Left lung (tissue), 10 donors: ENCODE results near the gene MGAT4B. TPM values are rescaled to one million over a fixed set of nuclear protein-coding genes. Genes with fewer than 3 reads are reported as not detected.

Experiments used
- ATAC-seq: fragments of 200-7000 bp; cut with Tn5 transposase; one replicate; pipeline ENCODE4 v1.9.1; 2020; ENCODE audit warnings: moderate library complexity
- DNase-seq, 4 donors: peaks; one replicate each; pipeline ENCODE4 v3.0.0-alpha.2; 2013 to 2020
- H3K27ac ChIP-seq, 2 donors: fragments of 200-600 bp; sonication (generic) in 1 of 2; one replicate each; pipeline versions ENCODE4 v1.5.0 to v1.8.0; 2020 to 2021
- H3K27me3 ChIP-seq, 2 donors: fragments of 200-600 bp; sonication (generic) in 1 of 2; one replicate each; pipeline versions ENCODE4 v1.5.0 to v1.8.0; 2020 to 2021
- H3K36me3 ChIP-seq, 2 donors: fragments of 200-600 bp; sonication (generic) in 1 of 2; one replicate each; pipeline versions ENCODE4 v1.5.0 to v1.8.0; 2020 to 2021
- H3K4me1 ChIP-seq, 2 donors: fragments of 200-600 bp; one replicate each; pipeline ENCODE4 v1.8.0; 2021
- H3K4me3 ChIP-seq, 2 donors: fragments of 200-600 bp; sonication (generic) in 1 of 2; one replicate each; pipeline versions ENCODE4 v1.5.0 to v1.8.0; 2020 to 2021; ENCODE audit warnings: mild to moderate bottlenecking in 1 of 2
- H3K9me3 ChIP-seq, 2 donors: fragments of 200-600 bp; sonication (generic) in 1 of 2; one replicate each; pipeline versions ENCODE4 v1.5.0 to v1.8.0; 2020 to 2021
- intact Hi-C, 2 donors: fragments of 100-400 bp; cut with DNase I; formaldehyde crosslinking; loops; one replicate each; pipeline versions ENCODE4 v1.11.2 to v1.14.2; 2022
- polyA plus RNA-seq, 6 donors: library from polyadenylated mRNA; unstranded; fragments of 120-200 nt; gene quantifications; one replicate each; pipeline ENCODE4 v1.2.1, GENCODE V29; 2013; ENCODE audit not compliant: insufficient read length in 6 of 6
- total RNA-seq, 2 donors: library from RNA; stranded (reverse); fragmentation: NEBNext Ultra II Directional; extraction: Animal tissue kit (Norgen Biotek cat#: 25700); gene quantifications; one replicate each; pipeline ENCODE4 v1.2.1, GENCODE V29; 2021
- TF ChIP-seq, protein P1 (sequence below), 2 donors: fragments of 200-600 bp; sonication (generic) in 1 of 2; IDR thresholded peaks; one replicate each; pipeline versions ENCODE4 v1.5.0 to v1.8.0; 2021; ENCODE audit warnings: antibody characterized with exemption in 2 of 2
- donor health status: DM: no; HTN: yes; CAD: no.
- donor health status: DM: no; HTN: no; CAD: no.

Gene MGAT4B
- total and polyA plus RNA-seq, 8 donors, result 90.5 to 191 (median 108) TPM

DNA sequence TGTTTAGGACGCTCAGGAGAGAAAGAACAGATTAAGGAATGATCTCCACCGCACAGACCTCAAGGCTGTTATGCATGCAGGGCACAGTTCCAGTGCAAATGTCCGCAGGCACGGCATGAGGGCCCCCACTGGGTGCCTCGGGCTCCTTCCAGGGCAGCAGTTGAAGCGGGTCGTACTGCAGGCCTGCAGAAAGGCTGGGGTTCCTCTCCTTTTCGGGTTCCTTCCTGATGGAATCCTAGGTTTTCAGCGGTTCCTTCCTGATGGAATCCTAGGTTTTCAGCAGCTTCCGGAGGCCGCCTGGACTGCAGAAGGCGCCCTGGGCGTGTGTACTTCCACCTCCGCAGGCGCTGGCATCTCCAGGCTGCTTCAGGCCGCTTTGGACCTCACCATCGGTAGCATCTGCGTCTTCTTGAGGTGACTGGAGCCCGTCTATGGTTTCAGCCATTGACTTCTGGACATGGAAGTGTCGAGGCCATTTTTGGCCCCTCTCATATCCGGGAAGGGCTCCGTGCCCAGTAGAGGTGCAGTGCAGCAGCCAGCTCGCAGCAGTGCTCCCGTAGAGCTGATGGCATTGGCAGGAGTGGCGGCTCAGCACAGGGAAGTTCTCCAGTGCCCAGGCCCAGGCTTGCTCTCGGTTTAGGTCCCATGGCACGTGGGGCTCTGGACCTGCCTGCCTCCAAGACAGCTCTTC lies 5.6 kb upstream of the MGAT4B start:
- H3K4me1 ChIP-seq, result peaks cover 0 to 25% of the 10 kb centered on the region in 2 donors
- peaks cover 0 to 29% of the 10 kb centered on the region in 2 donors for H3K36me3 ChIP-seq
- TF ChIP-seq, protein P1, sequence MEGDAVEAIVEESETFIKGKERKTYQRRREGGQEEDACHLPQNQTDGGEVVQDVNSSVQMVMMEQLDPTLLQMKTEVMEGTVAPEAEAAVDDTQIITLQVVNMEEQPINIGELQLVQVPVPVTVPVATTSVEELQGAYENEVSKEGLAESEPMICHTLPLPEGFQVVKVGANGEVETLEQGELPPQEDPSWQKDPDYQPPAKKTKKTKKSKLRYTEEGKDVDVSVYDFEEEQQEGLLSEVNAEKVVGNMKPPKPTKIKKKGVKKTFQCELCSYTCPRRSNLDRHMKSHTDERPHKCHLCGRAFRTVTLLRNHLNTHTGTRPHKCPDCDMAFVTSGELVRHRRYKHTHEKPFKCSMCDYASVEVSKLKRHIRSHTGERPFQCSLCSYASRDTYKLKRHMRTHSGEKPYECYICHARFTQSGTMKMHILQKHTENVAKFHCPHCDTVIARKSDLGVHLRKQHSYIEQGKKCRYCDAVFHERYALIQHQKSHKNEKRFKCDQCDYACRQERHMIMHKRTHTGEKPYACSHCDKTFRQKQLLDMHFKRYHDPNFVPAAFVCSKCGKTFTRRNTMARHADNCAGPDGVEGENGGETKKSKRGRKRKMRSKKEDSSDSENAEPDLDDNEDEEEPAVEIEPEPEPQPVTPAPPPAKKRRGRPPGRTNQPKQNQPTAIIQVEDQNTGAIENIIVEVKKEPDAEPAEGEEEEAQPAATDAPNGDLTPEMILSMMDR (IDR thresholded peaks at IDR 0.05), result no peak
- intact Hi-C loops, result no loop called here
- H3K27ac ChIP-seq, result no peak overlapping the region
- no peak overlapping the region for H3K4me3 ChIP-seq
- H3K9me3 ChIP-seq, result no peaks in the 10 kb centered on the region
- no peaks in the 10 kb centered on the region for H3K27me3 ChIP-seq
- DNase-seq (peak in 1 of 4 donors; percentile 55), ATAC-seq (no peak)

DNA sequence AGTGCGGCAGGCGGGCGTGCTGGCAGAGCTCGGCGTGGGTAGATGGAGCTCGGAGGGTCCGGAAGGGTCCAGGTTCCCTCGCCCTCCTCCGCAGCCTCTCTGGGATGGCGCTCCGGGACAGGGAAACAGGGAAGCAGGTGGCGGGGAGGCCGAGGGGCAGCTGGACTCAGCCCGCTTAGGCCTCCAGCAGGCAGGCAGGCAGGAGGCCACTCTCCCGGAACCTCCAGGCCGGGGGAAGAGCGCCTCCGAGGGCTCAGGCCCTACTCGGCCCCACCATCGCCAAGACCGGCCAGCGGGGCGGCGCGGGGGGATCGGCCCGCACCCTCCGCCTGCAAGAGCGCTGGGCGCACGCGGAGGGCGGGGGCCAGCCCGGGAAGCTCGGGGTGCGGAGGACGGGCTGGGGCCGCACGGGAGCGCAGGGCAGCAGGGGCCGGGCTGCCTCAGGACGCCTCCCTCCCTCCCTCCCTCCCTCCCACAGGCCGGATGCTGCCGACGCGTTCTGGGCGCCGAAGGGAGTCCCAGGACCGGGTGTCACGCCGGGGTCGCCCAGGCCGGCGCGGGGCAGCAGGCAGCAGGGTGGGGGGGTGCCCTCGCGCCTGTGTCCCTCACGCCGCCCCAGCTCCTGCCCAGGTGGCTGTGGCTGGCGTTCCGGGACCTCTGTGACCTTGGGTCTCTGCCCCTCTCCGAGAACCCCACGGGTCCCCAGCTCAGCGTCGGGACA lies 977 bp downstream of the MGAT4B start:
- H3K9me3 ChIP-seq, result no peaks in the 10 kb centered on the region
- ATAC-seq (peak; percentile 45), DNase-seq (peak in 1 of 4 donors; percentile 56)
- peaks cover 9 to 61% of the 10 kb centered on the region in 2 donors for H3K4me1 ChIP-seq
- peak overlapping the region; percentile 84 to 94 for H3K4me3 ChIP-seq
- intact Hi-C loops, result no loop called here
- TF ChIP-seq, protein P1 (IDR thresholded peaks at IDR 0.05), result no peak
- no peaks in the 10 kb centered on the region for H3K27me3 ChIP-seq
- peaks cover 0 to 9% of the 10 kb centered on the region in 2 donors for H3K36me3 ChIP-seq
- H3K27ac ChIP-seq, result peak overlapping the region; percentile 93 to 96

DNA sequence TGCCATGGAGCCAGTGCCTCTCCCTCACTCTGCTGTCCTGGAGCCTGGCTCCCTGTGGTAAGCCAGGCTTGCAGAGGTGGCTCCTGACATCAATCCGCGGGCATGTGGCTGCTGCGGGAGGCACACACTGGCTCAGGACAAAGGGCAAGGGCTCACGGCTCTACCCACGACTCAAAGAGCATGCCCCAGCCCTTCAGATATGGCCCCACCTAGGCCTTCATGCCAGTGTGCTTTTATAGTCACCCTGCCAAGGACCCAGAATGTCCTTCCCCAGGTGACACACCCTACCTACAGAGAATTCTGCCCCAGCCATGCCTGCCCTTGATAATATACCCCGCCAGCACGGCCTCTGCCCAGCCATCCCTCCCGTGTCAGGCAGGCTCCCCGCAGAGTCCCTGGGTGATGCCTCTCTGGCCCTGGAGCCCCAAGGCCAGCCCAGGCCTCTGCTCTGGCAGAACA lies 1.6 kb downstream of the MGAT4B start:
- Histone ChIP-seq H3K27ac (peak overlapping the region; percentile 93 to 96), H3K4me1 (peaks cover 9 to 61% of the 10 kb centered on the region in 2 donors), H3K4me3 (peak overlapping the region; percentile 84 to 94), H3K9me3 (no peaks in the 10 kb centered on the region), H3K36me3 (peaks cover 0 to 14% of the 10 kb centered on the region in 2 donors), H3K27me3 (no peaks in the 10 kb centered on the region)
- intact Hi-C loops, result no loop called here
- TF ChIP-seq, protein P1 (IDR thresholded peaks at IDR 0.05), result no peak
- ATAC-seq (peak; percentile 5), DNase-seq (no peak)

DNA sequence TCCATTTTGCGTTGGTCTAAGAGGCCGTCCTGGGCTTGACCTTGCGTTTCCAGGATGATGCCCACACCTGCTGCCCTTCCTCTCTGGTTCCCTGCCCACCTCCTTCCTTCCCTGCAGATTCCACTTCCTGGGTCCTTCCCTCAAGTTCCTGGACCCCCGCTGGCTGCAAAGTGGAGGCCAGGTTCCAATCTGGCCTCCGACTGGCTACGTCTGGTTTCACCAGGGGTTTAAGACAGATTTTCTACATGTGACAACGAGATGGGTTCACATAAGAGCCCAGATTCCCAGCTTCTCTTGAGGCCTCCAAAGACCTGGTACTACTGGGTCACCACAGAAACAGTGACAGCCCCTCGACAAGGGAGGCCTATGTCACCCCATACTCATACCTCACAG lies 2.1 kb downstream of the MGAT4B start:
- Histone ChIP-seq H3K36me3 (peaks cover 0 to 20% of the 10 kb centered on the region in 2 donors), H3K4me1 (peaks cover 9 to 61% of the 10 kb centered on the region in 2 donors), H3K4me3 (peak overlapping the region in 1 of 2 donors; percentile 84), H3K27me3 (no peaks in the 10 kb centered on the region), H3K9me3 (no peaks in the 10 kb centered on the region), H3K27ac (peak overlapping the region in 1 of 2 donors; percentile 93)
- TF ChIP-seq, protein P1 (IDR thresholded peaks at IDR 0.05), result no peak
- ATAC-seq, result no peak
- no peak for DNase-seq
- intact Hi-C loops, result no loop called here
